HCT116 (cell line): ENCODE data around the gene INTS1.

Experiments
- CEBPB ChIP-seq: IDR thresholded peaks from 2 replicates; pipeline ENCODE4 v1.6.1; 2012; ENCODE audit warnings: low read depth
- EZH2 ChIP-seq: fragments of 200-600 bp; sonication (generic); IDR thresholded peaks from 2 replicates; pipeline ENCODE4 v1.6.1; 2017; ENCODE audit warnings: antibody characterized with exemption, mixed run types
- EZH2phosphoT487 ChIP-seq: fragments of 200-600 bp; IDR thresholded peaks from 2 replicates; pipeline ENCODE4 v1.6.1; 2018; ENCODE audit warnings: antibody characterized with exemption, borderline replicate concordance
- FOSL1 ChIP-seq: IDR thresholded peaks from 2 replicates; pipeline ENCODE4 v1.6.1; 2012; ENCODE audit warnings: low read depth
- JUND ChIP-seq: IDR thresholded peaks from 2 replicates; pipeline ENCODE4 v1.6.1; 2012
- POLR2A ChIP-seq: IDR thresholded peaks from 2 replicates; pipeline ENCODE4 v1.7.0; 2011; ENCODE audit warnings: borderline replicate concordance; ENCODE audit not compliant: insufficient read depth, insufficient read length; ENCODE audit errors: extremely low read depth
- POLR2AphosphoS5 ChIP-seq: IDR thresholded peaks from 2 replicates; pipeline ENCODE4 v1.6.1; 2011; ENCODE audit warnings: mild to moderate bottlenecking, low read depth, low read length, moderate library complexity
- SIN3A ChIP-seq: IDR thresholded peaks from 2 replicates; pipeline ENCODE4 v1.6.1; 2012; ENCODE audit warnings: low read depth
- SP1 ChIP-seq: IDR thresholded peaks from 2 replicates; pipeline ENCODE4 v1.6.1; 2012; ENCODE audit warnings: low read depth
- TF ChIP-seq, protein P1 (sequence below), 3 experiments: fragments of 200-600 bp in 1 of 3; sonication (generic) in 1 of 3; IDR thresholded peaks in 2 of 3; conservative IDR thresholded peaks in 1 of 3; 2 replicates each; pipeline ENCODE4 v1.5.1; 2012 to 2017; ENCODE audit warnings: low read depth in 2 of 3, low read length in 2 of 3, antibody characterized with exemption in 1 of 3, borderline replicate concordance in 1 of 3, control low read depth in 1 of 3, mild to moderate bottlenecking in 1 of 3, mixed read lengths in 1 of 3, mixed run types in 1 of 3, moderate library complexity in 1 of 3; ENCODE audit not compliant: insufficient read depth in 1 of 3
- TF ChIP-seq, protein P2 (sequence below): IDR thresholded peaks from 2 replicates; pipeline ENCODE4 v1.6.1; 2012; ENCODE audit warnings: low read depth

DNA sequence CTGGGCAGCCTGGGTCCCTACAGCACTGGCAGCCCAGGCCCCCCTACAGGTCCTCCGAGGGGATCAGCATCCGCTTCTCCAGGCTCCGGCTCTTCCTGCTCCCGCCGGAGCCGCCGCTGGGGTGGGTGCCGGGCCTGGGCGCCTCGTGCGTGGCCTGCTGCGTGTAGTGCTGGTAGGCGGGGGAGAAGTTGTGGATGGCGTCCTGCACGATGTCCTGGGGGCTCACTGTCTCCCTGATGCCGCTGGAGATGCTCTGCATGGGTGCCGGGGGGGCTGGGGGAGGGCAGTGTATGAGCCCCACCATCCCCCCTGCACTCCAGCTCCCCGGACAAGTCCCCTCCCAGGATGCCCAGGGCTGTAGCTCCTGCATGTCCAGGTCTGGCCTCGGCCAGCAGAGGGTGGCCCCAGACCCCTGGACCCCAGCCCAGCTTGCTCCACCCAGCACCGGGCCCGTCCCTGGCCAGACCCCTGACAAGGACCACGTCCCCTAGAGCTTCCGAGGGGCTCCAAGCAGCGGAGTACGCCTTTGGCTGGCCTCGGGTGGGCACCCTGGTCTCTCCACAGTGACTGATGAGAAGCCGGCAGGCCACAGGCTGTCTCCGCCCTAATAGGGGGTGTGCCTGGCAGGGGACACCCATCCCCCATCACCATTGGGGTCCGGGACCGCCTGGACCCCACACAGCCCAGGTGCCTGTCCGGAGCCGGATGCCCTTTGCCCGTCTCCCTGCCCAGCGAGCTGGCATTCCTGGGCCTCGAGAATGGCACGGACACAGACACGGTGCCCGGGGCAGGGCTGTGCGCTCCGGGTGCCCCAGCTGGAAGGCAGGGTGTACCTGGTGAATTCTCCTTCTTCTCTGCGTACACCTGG lies 43.0 kb upstream of the INTS1 start:
- TF ChIP-seq, protein P1, sequence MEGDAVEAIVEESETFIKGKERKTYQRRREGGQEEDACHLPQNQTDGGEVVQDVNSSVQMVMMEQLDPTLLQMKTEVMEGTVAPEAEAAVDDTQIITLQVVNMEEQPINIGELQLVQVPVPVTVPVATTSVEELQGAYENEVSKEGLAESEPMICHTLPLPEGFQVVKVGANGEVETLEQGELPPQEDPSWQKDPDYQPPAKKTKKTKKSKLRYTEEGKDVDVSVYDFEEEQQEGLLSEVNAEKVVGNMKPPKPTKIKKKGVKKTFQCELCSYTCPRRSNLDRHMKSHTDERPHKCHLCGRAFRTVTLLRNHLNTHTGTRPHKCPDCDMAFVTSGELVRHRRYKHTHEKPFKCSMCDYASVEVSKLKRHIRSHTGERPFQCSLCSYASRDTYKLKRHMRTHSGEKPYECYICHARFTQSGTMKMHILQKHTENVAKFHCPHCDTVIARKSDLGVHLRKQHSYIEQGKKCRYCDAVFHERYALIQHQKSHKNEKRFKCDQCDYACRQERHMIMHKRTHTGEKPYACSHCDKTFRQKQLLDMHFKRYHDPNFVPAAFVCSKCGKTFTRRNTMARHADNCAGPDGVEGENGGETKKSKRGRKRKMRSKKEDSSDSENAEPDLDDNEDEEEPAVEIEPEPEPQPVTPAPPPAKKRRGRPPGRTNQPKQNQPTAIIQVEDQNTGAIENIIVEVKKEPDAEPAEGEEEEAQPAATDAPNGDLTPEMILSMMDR (IDR thresholded peaks at IDR 0.05 in 2 of 3, conservative IDR thresholded peaks at IDR 0.05 in 1 of 3; ENCODE audit: borderline replicate concordance in 1 of 3, insufficient read depth in 1 of 3, low read depth in 2 of 3, low read length in 2 of 3) = no peak
- TF ChIP-seq CEBPB (no peak), POLR2A (no peak), POLR2AphosphoS5 (no peak), EZH2 (no peak), EZH2phosphoT487 (no peak), JUND (no peak), SIN3A (no peak), FOSL1 (no peak), SP1 (no peak)
- TF ChIP-seq, protein P2, sequence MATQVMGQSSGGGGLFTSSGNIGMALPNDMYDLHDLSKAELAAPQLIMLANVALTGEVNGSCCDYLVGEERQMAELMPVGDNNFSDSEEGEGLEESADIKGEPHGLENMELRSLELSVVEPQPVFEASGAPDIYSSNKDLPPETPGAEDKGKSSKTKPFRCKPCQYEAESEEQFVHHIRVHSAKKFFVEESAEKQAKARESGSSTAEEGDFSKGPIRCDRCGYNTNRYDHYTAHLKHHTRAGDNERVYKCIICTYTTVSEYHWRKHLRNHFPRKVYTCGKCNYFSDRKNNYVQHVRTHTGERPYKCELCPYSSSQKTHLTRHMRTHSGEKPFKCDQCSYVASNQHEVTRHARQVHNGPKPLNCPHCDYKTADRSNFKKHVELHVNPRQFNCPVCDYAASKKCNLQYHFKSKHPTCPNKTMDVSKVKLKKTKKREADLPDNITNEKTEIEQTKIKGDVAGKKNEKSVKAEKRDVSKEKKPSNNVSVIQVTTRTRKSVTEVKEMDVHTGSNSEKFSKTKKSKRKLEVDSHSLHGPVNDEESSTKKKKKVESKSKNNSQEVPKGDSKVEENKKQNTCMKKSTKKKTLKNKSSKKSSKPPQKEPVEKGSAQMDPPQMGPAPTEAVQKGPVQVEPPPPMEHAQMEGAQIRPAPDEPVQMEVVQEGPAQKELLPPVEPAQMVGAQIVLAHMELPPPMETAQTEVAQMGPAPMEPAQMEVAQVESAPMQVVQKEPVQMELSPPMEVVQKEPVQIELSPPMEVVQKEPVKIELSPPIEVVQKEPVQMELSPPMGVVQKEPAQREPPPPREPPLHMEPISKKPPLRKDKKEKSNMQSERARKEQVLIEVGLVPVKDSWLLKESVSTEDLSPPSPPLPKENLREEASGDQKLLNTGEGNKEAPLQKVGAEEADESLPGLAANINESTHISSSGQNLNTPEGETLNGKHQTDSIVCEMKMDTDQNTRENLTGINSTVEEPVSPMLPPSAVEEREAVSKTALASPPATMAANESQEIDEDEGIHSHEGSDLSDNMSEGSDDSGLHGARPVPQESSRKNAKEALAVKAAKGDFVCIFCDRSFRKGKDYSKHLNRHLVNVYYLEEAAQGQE = no peak
